PC-3 (cell line): ENCODE results near the gene ACSL6. TPM values are rescaled to one million over a fixed set of nuclear protein-coding genes. Genes with fewer than 3 reads are reported as not detected.

Experiments used
- ATAC-seq: fragments of 200-7000 bp; cut with Tn5 transposase; 2 replicates; pipeline ENCODE4 v1.9.1; 2020; ENCODE audit warnings: mild to moderate bottlenecking, moderate library complexity
- BruUV-seq: library from RNA; stranded (reverse); fragments of 400-500 nt; replicated peaks from 2 replicates; lab custom pipeline; 2021; lab: Mats Ljungman, UMichigan
- CTCF ChIA-PET: fragments of 300-600 bp; sonication (Branson Sonifier 250); formaldehyde crosslinking; loops from one replicate; lab custom pipeline; 2022; ENCODE audit warnings: antibody characterized with exemption; lab: Charles Lee
- POLR2A ChIA-PET: fragments of 300-600 bp; sonication (Branson Sonifier 250); formaldehyde crosslinking; loops from one replicate; lab custom pipeline; 2022; ENCODE audit warnings: antibody characterized with exemption; ENCODE audit not compliant: unreplicated experiment; lab: Charles Lee
- DNase-seq: peaks from one replicate; pipeline ENCODE4 v3.0.0-alpha.2; 2015
- H2AFZ ChIP-seq: fragments of 300-600 bp; sonication (generic); 2 replicates; pipeline ENCODE4 v1.6.0; 2016; ENCODE audit warnings: antibody characterized with exemption, low read length
- H3F3A ChIP-seq: fragments of 300-600 bp; sonication (generic); one replicate; pipeline ENCODE4 v1.6.0; 2017; ENCODE audit warnings: antibody characterized with exemption, low read length, control low read depth, mild to moderate bottlenecking; ENCODE audit not compliant: unreplicated experiment
- H3K27ac ChIP-seq: fragments of 300-600 bp; sonication (generic); 2 replicates; pipeline ENCODE4 v1.5.1; 2016; ENCODE audit warnings: mild to moderate bottlenecking, low read length
- H3K27me3 ChIP-seq: fragments of 300-600 bp; sonication (generic); 2 replicates; pipeline ENCODE4 v1.6.1; 2016; ENCODE audit warnings: low read length, mixed read lengths
- H3K36me3 ChIP-seq: fragments of 300-600 bp; sonication (generic); 2 replicates; pipeline ENCODE4 v1.6.1; 2016; ENCODE audit warnings: low read depth, mixed run types, low read length, mixed read lengths
- H3K4me1 ChIP-seq: fragments of 300-600 bp; sonication (generic); 2 replicates; pipeline ENCODE4 v1.5.1; 2016; ENCODE audit warnings: low read length; ENCODE audit not compliant: insufficient read depth
- H3K4me2 ChIP-seq: fragments of 300-600 bp; sonication (generic); 2 replicates; pipeline ENCODE4 v1.6.0; 2016; ENCODE audit warnings: low read length
- H3K4me3 ChIP-seq: fragments of 300-600 bp; sonication (generic); 2 replicates; pipeline ENCODE4 v1.5.1; 2016; ENCODE audit warnings: mild to moderate bottlenecking, low read length, mixed read lengths
- H3K79me2 ChIP-seq: fragments of 300-600 bp; sonication (generic); 2 replicates; pipeline ENCODE4 v1.6.1; 2017; ENCODE audit warnings: low read length, mixed read lengths
- H3K9ac ChIP-seq: fragments of 300-600 bp; sonication (generic); 2 replicates; pipeline ENCODE4 v1.6.0; 2016; ENCODE audit warnings: mild to moderate bottlenecking, low read length
- H3K9me2 ChIP-seq: fragments of 300-600 bp; sonication (generic); replicated peaks from 2 replicates; pipeline ENCODE4 v1.6.1; 2016; ENCODE audit warnings: mixed run types, low read length, mixed read lengths
- H3K9me3 ChIP-seq: fragments of 300-600 bp; sonication (generic); 2 replicates; pipeline ENCODE4 v1.6.1; 2016; ENCODE audit warnings: low read length, mixed read lengths
- H4K20me1 ChIP-seq: fragments of 300-600 bp; sonication (generic); 2 replicates; pipeline ENCODE4 v1.6.1; 2016; ENCODE audit warnings: low read length, mixed read lengths
- CTCF ChIP-seq: fragments of 300-600 bp; sonication (generic); conservative IDR thresholded peaks from 2 replicates; pipeline ENCODE4 v1.5.1; 2017; ENCODE audit warnings: antibody characterized with exemption, low read depth, mild to moderate bottlenecking, low read length
- EZH2 ChIP-seq: fragments of 300-600 bp; sonication (generic); IDR thresholded peaks from one replicate; pipeline ENCODE4 v1.6.1; 2017; ENCODE audit warnings: antibody characterized with exemption, mild to moderate bottlenecking, low read length; ENCODE audit not compliant: unreplicated experiment
- EZH2phosphoT487 ChIP-seq: fragments of 300-600 bp; sonication (generic); IDR thresholded peaks from 2 replicates; pipeline ENCODE4 v1.6.1; 2018; ENCODE audit warnings: mild to moderate bottlenecking, antibody characterized with exemption, low read length, borderline replicate concordance
- intact Hi-C: fragments of 100-400 bp; cut with micrococcal nuclease; formaldehyde crosslinking; loops from 2 replicates; pipeline ENCODE4 v1.9.0; 2023
- total RNA-seq: library from RNA; depleted of rRNA; stranded (reverse); fragments of >200 nt; gene quantifications from 2 replicates; pipeline ENCODE4 v1.2.3, GENCODE V29; 2014

ACSL6 gene
- total RNA-seq, 1 experiment from 2014 or later: 0.15 TPM

DNA sequence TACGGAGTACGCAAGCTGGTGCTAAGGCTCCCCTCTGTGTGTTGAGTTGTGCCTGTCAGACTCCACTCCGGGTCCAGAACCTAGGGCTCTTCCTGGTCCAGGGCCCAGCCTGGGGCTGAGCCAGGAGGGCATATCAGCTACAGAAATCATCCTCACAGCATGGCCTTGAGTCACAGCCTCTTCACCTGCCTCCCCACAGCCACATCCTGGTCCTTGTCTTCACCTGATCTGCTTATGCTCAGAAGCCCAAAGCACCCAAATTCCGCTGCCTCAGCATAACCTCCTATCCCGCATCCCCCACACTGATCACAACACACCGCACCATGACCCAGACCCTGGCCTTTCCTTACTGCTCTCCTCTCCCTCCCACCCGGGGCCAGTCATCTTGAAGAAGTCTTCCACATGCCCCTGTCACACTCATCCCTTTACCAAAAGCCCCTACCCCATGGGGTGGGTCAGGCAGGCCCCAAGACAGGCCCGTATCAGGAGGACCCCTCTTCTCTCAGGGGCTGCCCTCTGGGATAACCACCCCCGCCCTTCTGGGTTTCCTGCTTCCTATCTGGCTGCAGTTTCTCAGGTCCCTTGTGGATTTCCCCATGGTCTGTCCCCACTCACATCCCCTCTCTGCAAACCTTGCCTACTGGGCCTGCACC lies 47.7 kb upstream of the ACSL6 start:
- intact Hi-C loops: no loop called here
- Histone ChIP-seq H3K9ac (no peak overlapping the region), H4K20me1 (no peaks in the 10 kb centered on the region), H2AFZ (no peak overlapping the region), H3K4me3 (no peak overlapping the region), H3K4me1 (no peaks in the 10 kb centered on the region), H3K79me2 (no peaks in the 10 kb centered on the region), H3K27ac (no peak overlapping the region), H3K4me2 (no peak overlapping the region), H3K27me3 (no peaks in the 10 kb centered on the region), H3K9me2 (no peaks in the 10 kb centered on the region), H3K36me3 (no peaks in the 10 kb centered on the region), H3F3A (no peaks in the 10 kb centered on the region), H3K9me3 (no peaks in the 10 kb centered on the region)
- ATAC-seq: no peak
- ChIA-PET CTCF (no interaction called here), POLR2A (interaction anchor here (0.7 kb wide), 1 partner anchor 235 kb away, joined by 6 read pairs; the partner anchor contains the start of gene SLC22A4)
- DNase-seq: no peak
- TF ChIP-seq CTCF: no peak
- TF ChIP-seq EZH2: no peak
- TF ChIP-seq EZH2phosphoT487: no peak
- no TSS peak for BruUV-seq

DNA sequence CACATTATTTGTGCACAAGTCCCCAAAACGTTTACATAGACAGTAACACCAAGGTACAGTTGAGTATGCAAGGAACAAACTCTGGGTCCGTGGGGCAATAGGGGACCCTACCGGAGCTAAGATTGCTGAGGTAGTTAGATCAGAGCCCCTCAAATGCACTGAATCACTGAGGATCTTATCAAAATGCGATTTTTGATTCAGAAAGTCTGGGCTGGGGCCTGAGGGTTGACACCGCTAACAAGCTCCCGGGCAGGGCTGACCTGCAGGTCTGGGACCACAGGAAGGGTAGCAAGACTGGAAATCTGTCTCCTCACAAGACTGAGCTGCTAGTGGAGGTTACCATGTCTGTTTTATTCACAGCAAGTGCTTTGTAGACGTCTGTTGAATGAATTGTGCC lies 47.2 kb upstream of the ACSL6 start:
- no peak overlapping the region for H3K9ac ChIP-seq
- ATAC-seq (no peak), DNase-seq (no peak)
- no peaks in the 10 kb centered on the region for H3K4me1 ChIP-seq
- H4K20me1 ChIP-seq: no peaks in the 10 kb centered on the region
- H3K9me2 ChIP-seq: no peaks in the 10 kb centered on the region
- no peak overlapping the region for H2AFZ ChIP-seq
- H3K4me3 ChIP-seq: no peak overlapping the region
- POLR2A ChIA-PET: interaction anchor here (0.7 kb wide), 1 partner anchor 236 kb away, joined by 6 read pairs; the partner anchor contains the start of gene SLC22A4
- H3K9me3 ChIP-seq: no peaks in the 10 kb centered on the region
- H3F3A ChIP-seq: no peaks in the 10 kb centered on the region
- H3K79me2 ChIP-seq: no peaks in the 10 kb centered on the region
- no TSS peak for BruUV-seq
- H3K4me2 ChIP-seq: no peak overlapping the region
- H3K36me3 ChIP-seq: no peaks in the 10 kb centered on the region
- CTCF ChIA-PET: interaction anchor here (0.6 kb wide), 1 partner anchor 106 kb away, joined by 4 read pairs; no protein-coding TSS in a partner anchor
- no peaks in the 10 kb centered on the region for H3K27me3 ChIP-seq
- no peak for TF ChIP-seq CTCF
- no peak for TF ChIP-seq EZH2phosphoT487
- no peak for TF ChIP-seq EZH2
- intact Hi-C loops: no loop called here
- no peak overlapping the region for H3K27ac ChIP-seq
